ENCODE data around the gene PUS3.

PUS3 gene

DNA sequence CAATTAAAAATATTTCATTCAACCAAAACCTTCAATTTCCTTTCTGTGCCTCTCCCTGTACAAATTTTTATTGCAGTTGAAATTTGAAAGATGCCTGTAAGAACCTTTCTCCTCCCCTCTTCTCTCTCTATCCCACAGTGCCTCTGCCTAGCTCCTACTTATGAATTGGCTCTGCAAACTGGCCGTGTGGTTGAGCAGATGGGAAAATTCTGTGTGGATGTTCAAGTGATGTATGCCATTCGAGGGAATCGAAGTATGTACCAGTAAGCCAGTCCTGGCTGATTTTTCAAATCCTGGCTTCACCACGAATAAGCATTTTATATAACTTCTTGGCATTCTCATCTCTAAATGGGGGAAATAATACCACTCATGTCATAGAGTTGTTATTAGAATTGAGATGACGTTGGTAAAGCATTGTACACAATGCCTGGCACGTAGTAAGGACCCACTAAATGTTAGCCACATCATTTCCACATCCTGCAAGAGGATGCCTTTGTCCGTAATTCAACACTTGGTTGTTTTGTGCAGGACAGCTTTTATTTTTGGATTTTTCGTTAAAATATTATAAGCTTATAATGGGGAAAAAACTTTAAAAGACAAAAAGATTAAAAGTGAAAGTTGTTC, 7.3 kb upstream of the PUS3 start:
- no peak overlapping the region for H4K91ac ChIP-seq (ENCODE audit: low read depth, low read length, poor library complexity)
- no peak overlapping the region for H3K4me2 ChIP-seq (ENCODE audit: insufficient read depth, low read length, poor library complexity, severe bottlenecking)
- no peaks in the 10 kb centered on the region for H3K36me3 ChIP-seq (replicated peaks in 1 of 2; ENCODE audit: control insufficient read depth in 2 of 2, insufficient read depth in 2 of 2, low read length in 2 of 2)
- H2BK15ac ChIP-seq (ENCODE audit: low read length), result no peak overlapping the region
- H3K79me1 ChIP-seq (ENCODE audit: low read depth, low read length), result no peaks in the 10 kb centered on the region
- no peak overlapping the region for H3K27ac ChIP-seq (replicated peaks; ENCODE audit: low read length)
- no peak overlapping the region for H4K8ac ChIP-seq (ENCODE audit: low read depth, low read length)
- H3K9ac ChIP-seq (ENCODE audit: low read depth, low read length, poor library complexity), result no peak overlapping the region
- H2AK5ac ChIP-seq (ENCODE audit: low read depth, low read length), result no peak overlapping the region
- no peak overlapping the region for H3K18ac ChIP-seq (ENCODE audit: low read length)
- no peaks in the 10 kb centered on the region for H3K4me1 ChIP-seq (ENCODE audit: control insufficient read depth in 2 of 2, insufficient read depth in 1 of 2, low read depth in 1 of 2, low read length in 2 of 2)
- H3K4me3 ChIP-seq (ENCODE audit: low read length in 2 of 2), result no peak overlapping the region
- no peak overlapping the region for H2AFZ ChIP-seq (ENCODE audit: low read length)
- H3K14ac ChIP-seq (ENCODE audit: low read length), result no peak overlapping the region
- no peak overlapping the region for H3K23ac ChIP-seq (ENCODE audit: low read depth, low read length, poor library complexity)
- H3K4ac ChIP-seq (ENCODE audit: low read length), result no peak overlapping the region
- H2BK120ac ChIP-seq (ENCODE audit: low read depth, low read length), result no peak overlapping the region
- peaks cover 0 to 3% (median 0%) of the 10 kb centered on the region in 3 experiments for H3K27me3 ChIP-seq (ENCODE audit: control insufficient read depth in 3 of 3, insufficient read depth in 3 of 3, low read depth in 1 of 3, low read length in 3 of 3)
- H2BK5ac ChIP-seq (ENCODE audit: low read length), result no peak overlapping the region
- no CpG with 5 or more reads among the region's 8 CpGs for WGBS, 2 donors (ENCODE audit: extremely low coverage in 2 of 2, insufficient read length in 2 of 2, insufficient replicate concordance in 1 of 2)
- H2BK12ac ChIP-seq (ENCODE audit: low read length), result no peak overlapping the region
- DNase-seq (ENCODE audit: low spot score), result no peak
- no peaks in the 10 kb centered on the region for H3K9me3 ChIP-seq (replicated peaks in 1 of 2; ENCODE audit: control insufficient read depth in 2 of 2, insufficient read depth in 1 of 2, low read depth in 1 of 2, low read length in 2 of 2)

DNA sequence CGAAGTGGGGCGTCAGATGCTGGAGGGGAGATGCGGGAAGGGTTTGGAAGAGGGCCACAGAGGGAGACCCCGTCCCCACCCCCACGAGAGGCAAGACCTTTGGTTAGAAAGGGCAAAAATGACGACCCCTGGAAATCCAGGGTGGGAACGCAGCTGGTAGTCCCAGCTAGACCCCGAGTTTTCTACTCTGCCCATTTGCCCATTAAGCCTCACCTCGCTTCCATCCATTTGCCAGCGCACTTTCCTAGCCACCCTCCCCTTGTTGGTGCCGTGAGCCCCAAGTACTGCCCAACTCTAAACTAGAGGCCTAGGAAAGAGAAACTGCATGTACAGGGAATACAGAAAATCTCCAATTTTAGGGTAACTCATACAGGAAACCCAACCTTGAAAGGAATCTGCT, 1.7 kb upstream of the PUS3 start:
- Histone ChIP-seq H3K9ac (ENCODE audit: low read depth, low read length, poor library complexity) (no peak overlapping the region), H3K9me3 (replicated peaks in 1 of 2; ENCODE audit: control insufficient read depth in 2 of 2, insufficient read depth in 1 of 2, low read depth in 1 of 2, low read length in 2 of 2) (peaks cover 5 to 7% of the 10 kb centered on the region in 2 donors), H2AK5ac (ENCODE audit: low read depth, low read length) (peak overlapping the region; percentile 68), H3K4ac (ENCODE audit: low read length) (peak overlapping the region; percentile 12), H3K4me3 (ENCODE audit: low read length in 2 of 2) (peak overlapping the region; percentile 62 to 71), H2BK15ac (ENCODE audit: low read length) (peak overlapping the region; percentile 92), H2BK120ac (ENCODE audit: low read depth, low read length) (no peak overlapping the region), H4K8ac (ENCODE audit: low read depth, low read length) (no peak overlapping the region), H3K27me3 (ENCODE audit: control insufficient read depth in 3 of 3, insufficient read depth in 3 of 3, low read depth in 1 of 3, low read length in 3 of 3) (peaks cover 3 to 9% (median 5%) of the 10 kb centered on the region in 3 experiments), H2AFZ (ENCODE audit: low read length) (peak overlapping the region; percentile 86), H2BK12ac (ENCODE audit: low read length) (no peak overlapping the region), H3K4me1 (ENCODE audit: control insufficient read depth in 2 of 2, insufficient read depth in 1 of 2, low read depth in 1 of 2, low read length in 2 of 2) (peaks cover 2 to 7% of the 10 kb centered on the region in 2 donors), H3K79me1 (ENCODE audit: low read depth, low read length) (no peaks in the 10 kb centered on the region), H4K91ac (ENCODE audit: low read depth, low read length, poor library complexity) (no peak overlapping the region), H3K4me2 (ENCODE audit: insufficient read depth, low read length, poor library complexity, severe bottlenecking) (peak overlapping the region; percentile 51), H3K27ac (replicated peaks; ENCODE audit: low read length) (no peak overlapping the region), H3K18ac (ENCODE audit: low read length) (peak overlapping the region; percentile 94), H3K23ac (ENCODE audit: low read depth, low read length, poor library complexity) (peak overlapping the region; percentile 77), H3K14ac (ENCODE audit: low read length) (no peak overlapping the region), H2BK5ac (ENCODE audit: low read length) (no peak overlapping the region), H3K36me3 (replicated peaks in 1 of 2; ENCODE audit: control insufficient read depth in 2 of 2, insufficient read depth in 2 of 2, low read length in 2 of 2) (peaks cover 2 to 8% of the 10 kb centered on the region in 2 donors)
- no peak for DNase-seq (ENCODE audit: low spot score)
- WGBS, 2 donors (ENCODE audit: extremely low coverage in 2 of 2, insufficient read length in 2 of 2, insufficient replicate concordance in 1 of 2), result no CpG with 5 or more reads among the region's 11 CpGs

DNA sequence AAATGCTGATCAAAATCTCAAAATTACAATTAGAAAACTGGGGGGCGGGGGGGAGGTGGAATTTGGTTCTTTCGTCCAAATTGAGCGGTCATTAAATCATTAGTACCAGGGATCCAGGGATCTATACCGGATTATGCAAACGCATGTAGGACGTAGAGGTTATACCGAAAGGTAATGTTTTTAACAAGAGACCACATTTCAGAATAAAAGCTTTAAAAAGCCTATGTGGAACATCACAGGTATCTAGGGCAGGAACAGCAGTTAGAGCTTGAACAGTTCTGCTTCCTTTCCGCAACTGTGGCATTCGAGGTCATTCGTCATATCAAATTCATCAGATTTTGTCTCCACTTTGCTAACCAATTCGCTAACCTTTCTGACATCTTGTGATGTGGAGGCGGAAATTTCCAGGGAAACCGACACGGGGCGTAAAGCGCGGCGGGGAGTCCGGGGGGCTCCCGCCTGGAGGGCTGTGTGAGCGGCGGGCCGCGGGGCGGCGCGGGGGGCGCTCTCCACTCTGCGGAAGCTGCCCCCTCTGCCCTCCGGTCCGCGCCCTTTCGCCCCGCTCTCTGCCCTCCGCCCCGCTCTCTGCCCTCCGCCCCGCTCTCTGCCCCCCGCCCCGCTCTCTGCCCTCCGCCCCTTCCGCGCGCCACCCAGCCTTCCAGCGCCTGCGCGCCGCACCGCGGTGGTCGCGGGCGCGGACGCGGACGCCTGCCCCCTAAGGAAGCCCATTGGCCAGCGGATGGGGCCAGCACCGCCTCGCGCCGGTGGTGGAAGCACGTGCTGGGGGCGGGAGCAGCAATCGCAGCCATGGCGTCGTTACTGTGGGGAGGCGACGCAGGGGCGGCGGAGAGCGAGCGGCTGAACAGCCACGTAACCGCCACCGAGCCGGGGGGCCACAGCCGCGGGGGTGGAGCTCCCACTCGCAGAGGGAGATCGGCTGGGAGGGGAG, 979 bp upstream of the PUS3 start, which contains the start of gene DDX25:
Gene DDX25, plus strand, starts transcription at position 798 of the 949 bp plus-strand sequence. Its CDS starts 10 bp downstream, at position 808.
- Histone ChIP-seq H2BK15ac (ENCODE audit: low read length) (peak within 1 kb of the TSS; percentile 92), H3K27me3 (ENCODE audit: control insufficient read depth in 3 of 3, insufficient read depth in 3 of 3, low read depth in 1 of 3, low read length in 3 of 3) (peaks cover 3 to 9% (median 5%) of the 10 kb centered on the region in 3 experiments), H3K79me1 (ENCODE audit: low read depth, low read length) (no peaks in the 10 kb centered on the region), H2BK5ac (ENCODE audit: low read length) (no peak within 1 kb of the TSS), H2AK5ac (ENCODE audit: low read depth, low read length) (peak within 1 kb of the TSS; percentile 68), H2BK120ac (ENCODE audit: low read depth, low read length) (no peak within 1 kb of the TSS), H3K4me3 (ENCODE audit: low read length in 2 of 2) (peak within 1 kb of the TSS; percentile 62 to 71), H2AFZ (ENCODE audit: low read length) (peak within 1 kb of the TSS; percentile 86), H4K91ac (ENCODE audit: low read depth, low read length, poor library complexity) (no peak within 1 kb of the TSS), H3K36me3 (replicated peaks in 1 of 2; ENCODE audit: control insufficient read depth in 2 of 2, insufficient read depth in 2 of 2, low read length in 2 of 2) (peaks cover 5 to 12% of the 10 kb centered on the region in 2 donors), H3K4me1 (ENCODE audit: control insufficient read depth in 2 of 2, insufficient read depth in 1 of 2, low read depth in 1 of 2, low read length in 2 of 2) (peaks cover 2 to 7% of the 10 kb centered on the region in 2 donors), H3K18ac (ENCODE audit: low read length) (peak within 1 kb of the TSS; percentile 94), H3K4ac (ENCODE audit: low read length) (peak within 1 kb of the TSS; percentile 12), H3K23ac (ENCODE audit: low read depth, low read length, poor library complexity) (peak within 1 kb of the TSS; percentile 77), H3K14ac (ENCODE audit: low read length) (no peak within 1 kb of the TSS), H3K4me2 (ENCODE audit: insufficient read depth, low read length, poor library complexity, severe bottlenecking) (peak within 1 kb of the TSS; percentile 51), H4K8ac (ENCODE audit: low read depth, low read length) (no peak within 1 kb of the TSS), H2BK12ac (ENCODE audit: low read length) (no peak within 1 kb of the TSS), H3K27ac (replicated peaks; ENCODE audit: low read length) (no peak within 1 kb of the TSS), H3K9ac (ENCODE audit: low read depth, low read length, poor library complexity) (no peak within 1 kb of the TSS), H3K9me3 (replicated peaks in 1 of 2; ENCODE audit: control insufficient read depth in 2 of 2, insufficient read depth in 1 of 2, low read depth in 1 of 2, low read length in 2 of 2) (peaks cover 5 to 7% of the 10 kb centered on the region in 2 donors)
- peak; percentile 51 for DNase-seq (ENCODE audit: low spot score)
- no CpG with 5 or more reads among the region's 81 CpGs for WGBS, 2 donors (ENCODE audit: extremely low coverage in 2 of 2, insufficient read length in 2 of 2, insufficient replicate concordance in 1 of 2)
